ENCODE results near the gene NTRK2.

Gene NTRK2

DNA sequence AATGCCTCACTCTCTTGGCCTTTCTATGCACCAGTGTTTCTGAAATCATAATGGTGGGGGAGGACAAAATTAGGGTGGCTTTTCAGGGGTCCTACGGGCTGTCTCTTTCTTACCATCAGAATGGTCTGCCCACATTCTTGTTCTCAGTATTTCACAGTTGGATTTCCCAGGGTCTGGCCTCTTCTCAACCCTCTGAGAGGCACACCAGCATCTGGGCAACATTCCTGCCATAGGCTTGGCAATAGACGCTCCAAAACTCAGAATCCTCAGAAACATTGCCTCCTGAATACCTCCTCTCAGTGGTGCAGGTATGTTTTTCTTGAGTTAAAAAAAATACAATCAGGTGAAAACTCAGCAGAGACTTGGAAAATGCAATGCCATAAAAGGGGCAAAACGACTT lies 358.3 kb downstream of the NTRK2 start:
- DNase-seq (no peak), ATAC-seq (replicated peaks) (no peak)
- no peaks in the 10 kb centered on the region for H3K4me1 Mint-ChIP-seq (ENCODE audit: low read depth in 2 of 2)
- H3K36me3 Mint-ChIP-seq (ENCODE audit: insufficient read depth): no peaks in the 10 kb centered on the region
- no peak overlapping the region for H3K4me3 Mint-ChIP-seq
- H3K27ac Mint-ChIP-seq: no peak overlapping the region
- H3K9me3 Mint-ChIP-seq: no peaks in the 10 kb centered on the region
- H3K27me3 Mint-ChIP-seq: no peaks in the 10 kb centered on the region

- no peak overlapping the region for H3K27ac Mint-ChIP-seq
- H3K27me3 Mint-ChIP-seq: peaks cover 0 to 7% of the 10 kb centered on the region in 2 donors
- H3K4me3 Mint-ChIP-seq: no peak overlapping the region
- DNase-seq (no peak), ATAC-seq (replicated peaks) (no peak)
- H3K4me1 Mint-ChIP-seq (ENCODE audit: low read depth in 2 of 2): no peaks in the 10 kb centered on the region
- H3K9me3 Mint-ChIP-seq: peaks cover 0 to 2% of the 10 kb centered on the region in 2 donors
- no peaks in the 10 kb centered on the region for H3K36me3 Mint-ChIP-seq (ENCODE audit: insufficient read depth)
Measured at GRCh38 chr9:85030316-85030715, 360.8 kb downstream of the NTRK2 start.

- Mint-ChIP-seq H3K27ac (no peak overlapping the region), H3K36me3 (ENCODE audit: insufficient read depth) (no peaks in the 10 kb centered on the region), H3K9me3 (peaks cover 0 to 2% of the 10 kb centered on the region in 2 donors), H3K27me3 (peaks cover 0 to 12% of the 10 kb centered on the region in 2 donors), H3K4me1 (ENCODE audit: low read depth in 2 of 2) (no peaks in the 10 kb centered on the region), H3K4me3 (no peak overlapping the region)
- DNase-seq (no peak), ATAC-seq (replicated peaks) (no peak)
Measured at GRCh38 chr9:85036496-85036895, 367.0 kb downstream of the NTRK2 start.

DNA sequence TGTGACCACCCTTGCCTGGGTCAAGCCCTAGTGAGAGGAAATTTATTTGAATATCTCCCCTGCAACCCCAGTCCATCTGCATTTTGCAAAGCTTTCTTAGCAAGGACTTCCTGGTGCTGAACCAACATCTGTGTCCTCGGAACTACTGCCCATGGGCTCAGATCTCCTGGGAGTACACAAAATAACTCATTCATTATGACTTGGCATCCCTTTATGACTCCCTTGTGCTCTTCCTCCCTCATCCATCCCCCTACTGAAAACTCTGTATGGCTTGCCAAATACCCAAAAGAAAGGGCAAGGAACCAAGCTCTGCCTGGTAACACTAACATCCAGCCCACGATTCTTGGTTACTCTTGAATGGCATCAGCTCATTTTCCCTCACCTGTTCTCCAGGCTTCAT lies 368.5 kb downstream of the NTRK2 start:
- Mint-ChIP-seq H3K4me1 (ENCODE audit: low read depth in 2 of 2) (no peaks in the 10 kb centered on the region), H3K27me3 (peaks cover 0 to 12% of the 10 kb centered on the region in 2 donors), H3K36me3 (ENCODE audit: insufficient read depth) (no peaks in the 10 kb centered on the region), H3K27ac (no peak overlapping the region), H3K4me3 (no peak overlapping the region), H3K9me3 (peaks cover 0 to 2% of the 10 kb centered on the region in 2 donors)
- no peak for DNase-seq
- ATAC-seq (replicated peaks): no peak

DNA sequence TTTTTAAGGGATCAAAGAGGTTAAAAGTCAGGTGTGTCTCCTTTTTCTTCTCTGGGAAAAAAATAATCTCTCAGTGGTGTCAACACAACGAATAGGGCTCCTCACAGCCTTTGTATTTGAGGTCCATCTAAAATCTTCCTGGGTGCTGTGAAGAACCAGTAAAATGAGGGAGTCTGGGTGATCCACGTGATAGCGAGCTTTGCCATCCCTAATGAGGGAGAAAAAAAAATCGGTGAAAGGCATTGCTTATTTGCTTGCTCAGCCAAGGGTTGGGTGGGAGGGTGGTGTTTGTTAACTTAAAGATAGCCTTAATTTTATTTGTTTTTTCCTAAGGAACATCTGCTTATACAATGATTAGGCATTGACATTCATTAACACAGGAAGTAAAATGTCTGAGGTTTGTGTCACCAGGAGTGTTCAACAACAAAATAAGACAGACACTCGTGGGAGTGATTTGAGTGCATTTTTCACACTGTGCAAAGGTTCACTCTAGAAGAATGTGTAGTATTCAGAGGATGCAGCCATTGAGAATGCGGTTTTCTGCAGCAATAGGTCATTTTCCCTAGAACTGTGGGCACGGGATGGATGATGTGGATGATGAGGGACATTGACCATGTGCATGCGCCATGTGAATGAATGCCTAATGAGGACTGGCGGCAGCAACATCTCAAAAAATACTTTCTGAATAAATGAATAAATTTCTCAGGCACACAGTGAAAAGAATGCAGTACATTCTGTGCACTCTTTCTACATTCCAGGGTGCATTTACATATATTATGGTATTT lies 369.5 kb downstream of the NTRK2 start:
- Mint-ChIP-seq H3K4me1 (ENCODE audit: low read depth in 2 of 2) (no peaks in the 10 kb centered on the region), H3K27me3 (peaks cover 0 to 12% of the 10 kb centered on the region in 2 donors), H3K27ac (no peak overlapping the region), H3K36me3 (ENCODE audit: insufficient read depth) (no peaks in the 10 kb centered on the region), H3K9me3 (peaks cover 0 to 2% of the 10 kb centered on the region in 2 donors), H3K4me3 (no peak overlapping the region)
- DNase-seq (no peak), ATAC-seq (replicated peaks) (no peak)

- DNase-seq (no peak), ATAC-seq (replicated peaks) (no peak)
- Mint-ChIP-seq H3K36me3 (ENCODE audit: insufficient read depth) (no peaks in the 10 kb centered on the region), H3K9me3 (no peaks in the 10 kb centered on the region), H3K4me1 (ENCODE audit: low read depth in 2 of 2) (no peaks in the 10 kb centered on the region), H3K27me3 (peaks cover 0 to 8% of the 10 kb centered on the region in 2 donors), H3K27ac (no peak overlapping the region), H3K4me3 (no peak overlapping the region)
Measured at GRCh38 chr9:85040146-85040545, 370.6 kb downstream of the NTRK2 start.

- H3K27ac Mint-ChIP-seq: no peak overlapping the region
- no peak for ATAC-seq (replicated peaks)
- H3K9me3 Mint-ChIP-seq: no peaks in the 10 kb centered on the region
- DNase-seq: no peak
- peaks cover 0 to 9% of the 10 kb centered on the region in 2 donors for H3K27me3 Mint-ChIP-seq
- H3K4me3 Mint-ChIP-seq: no peak overlapping the region
- H3K36me3 Mint-ChIP-seq (ENCODE audit: insufficient read depth): no peaks in the 10 kb centered on the region
- H3K4me1 Mint-ChIP-seq (ENCODE audit: low read depth in 2 of 2): no peaks in the 10 kb centered on the region
Measured at GRCh38 chr9:85040821-85041465, 371.4 kb downstream of the NTRK2 start.

DNA sequence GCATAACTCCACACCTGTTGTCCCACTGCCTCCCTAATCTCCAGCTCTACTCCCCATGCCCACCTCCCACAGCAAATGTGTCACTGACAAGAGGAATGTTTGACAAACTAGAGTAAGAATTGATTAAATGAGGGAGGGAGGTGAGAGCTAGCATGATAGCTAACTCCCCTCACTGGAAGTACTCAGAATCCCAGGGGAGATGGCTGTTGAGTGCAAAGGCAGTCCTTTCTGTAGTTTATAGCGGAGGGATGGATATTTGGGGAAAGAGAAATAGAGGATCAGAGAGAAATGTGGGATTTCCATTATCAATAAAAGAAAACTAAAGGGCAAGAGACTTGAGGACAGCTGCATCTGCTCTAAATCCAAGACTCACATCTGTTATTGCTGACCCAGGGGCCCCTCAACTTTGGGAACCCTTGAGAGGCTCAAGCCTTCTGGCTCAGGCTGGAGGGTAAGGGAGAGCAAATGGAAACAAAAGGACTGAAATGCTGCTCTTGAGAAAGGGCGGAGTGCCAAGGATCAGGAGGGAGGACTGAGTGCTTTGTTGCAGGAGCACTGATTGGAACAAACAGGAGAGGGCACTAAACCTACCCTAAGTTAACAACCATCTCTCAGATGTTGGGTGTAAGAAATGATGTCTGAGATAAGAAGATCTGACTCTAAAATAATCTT lies 372.1 kb downstream of the NTRK2 start:
- Mint-ChIP-seq H3K36me3 (ENCODE audit: insufficient read depth) (no peaks in the 10 kb centered on the region), H3K4me1 (ENCODE audit: low read depth in 2 of 2) (no peaks in the 10 kb centered on the region), H3K9me3 (no peaks in the 10 kb centered on the region)

DNA sequence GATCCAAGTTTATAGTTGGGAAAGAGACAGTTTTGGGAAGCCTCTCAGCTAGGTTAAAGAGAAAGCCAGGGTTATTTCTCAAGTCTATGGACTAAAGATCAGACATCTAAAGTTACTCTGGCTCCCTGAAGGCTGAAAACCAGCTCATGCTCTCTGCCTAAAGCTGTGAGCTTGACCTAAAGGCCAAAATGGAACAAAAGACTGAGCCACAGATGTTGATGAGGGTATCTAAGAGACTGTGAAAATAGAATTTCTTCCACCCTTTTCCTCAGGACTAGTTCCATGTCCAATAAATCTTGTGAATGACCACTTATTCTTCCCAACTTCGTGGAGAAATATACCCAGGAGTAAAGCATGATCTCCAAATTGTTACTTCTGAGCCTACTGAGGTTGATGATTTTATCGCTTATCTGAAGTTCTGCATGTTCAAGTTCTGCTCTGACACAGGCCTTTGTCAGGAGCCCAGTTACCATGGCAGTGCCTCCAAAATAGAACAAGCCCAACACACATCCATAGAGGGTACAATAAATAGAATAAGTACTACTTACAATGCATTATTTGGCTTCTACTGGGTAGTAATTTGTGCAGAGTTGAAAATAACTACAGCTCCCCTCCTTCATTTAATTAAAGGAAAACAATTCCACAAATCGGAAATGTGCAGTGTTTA lies 373.6 kb downstream of the NTRK2 start:
- no peaks in the 10 kb centered on the region for H3K4me1 Mint-ChIP-seq (ENCODE audit: low read depth in 2 of 2)
- no peak overlapping the region for H3K27ac Mint-ChIP-seq
- ATAC-seq (replicated peaks) (no peak), DNase-seq (no peak)
- H3K27me3 Mint-ChIP-seq: peaks cover 0 to 10% of the 10 kb centered on the region in 2 donors
- no peaks in the 10 kb centered on the region for H3K36me3 Mint-ChIP-seq (ENCODE audit: insufficient read depth)
- no peak overlapping the region for H3K4me3 Mint-ChIP-seq
- H3K9me3 Mint-ChIP-seq: no peaks in the 10 kb centered on the region

More for the DNA sequence above, 372.1 kb downstream of the NTRK2 start:
- DNase-seq: no peak
- Mint-ChIP-seq H3K27me3 (peaks cover 0 to 10% of the 10 kb centered on the region in 2 donors), H3K27ac (no peak overlapping the region), H3K4me3 (no peak overlapping the region)
- no peak for ATAC-seq (replicated peaks)

GRCh38 chr9:85045271-85045670 lies 375.7 kb downstream of the NTRK2 start:
- Mint-ChIP-seq H3K27ac (no peak overlapping the region), H3K27me3 (peaks cover 0 to 10% of the 10 kb centered on the region in 2 donors), H3K36me3 (ENCODE audit: insufficient read depth) (no peaks in the 10 kb centered on the region), H3K4me1 (ENCODE audit: low read depth in 2 of 2) (no peaks in the 10 kb centered on the region), H3K4me3 (no peak overlapping the region), H3K9me3 (no peaks in the 10 kb centered on the region)
- ATAC-seq (replicated peaks) (no peak), DNase-seq (no peak)

GRCh38 chr9:85046475-85046874 lies 376.9 kb downstream of the NTRK2 start:
- Mint-ChIP-seq H3K4me3 (no peak overlapping the region), H3K4me1 (ENCODE audit: low read depth in 2 of 2) (no peaks in the 10 kb centered on the region), H3K36me3 (ENCODE audit: insufficient read depth) (no peaks in the 10 kb centered on the region), H3K27me3 (peaks cover 10 to 20% of the 10 kb centered on the region in 2 donors), H3K27ac (no peak overlapping the region), H3K9me3 (no peaks in the 10 kb centered on the region)
- ATAC-seq (replicated peaks): no peak
- no peak for DNase-seq

DNA sequence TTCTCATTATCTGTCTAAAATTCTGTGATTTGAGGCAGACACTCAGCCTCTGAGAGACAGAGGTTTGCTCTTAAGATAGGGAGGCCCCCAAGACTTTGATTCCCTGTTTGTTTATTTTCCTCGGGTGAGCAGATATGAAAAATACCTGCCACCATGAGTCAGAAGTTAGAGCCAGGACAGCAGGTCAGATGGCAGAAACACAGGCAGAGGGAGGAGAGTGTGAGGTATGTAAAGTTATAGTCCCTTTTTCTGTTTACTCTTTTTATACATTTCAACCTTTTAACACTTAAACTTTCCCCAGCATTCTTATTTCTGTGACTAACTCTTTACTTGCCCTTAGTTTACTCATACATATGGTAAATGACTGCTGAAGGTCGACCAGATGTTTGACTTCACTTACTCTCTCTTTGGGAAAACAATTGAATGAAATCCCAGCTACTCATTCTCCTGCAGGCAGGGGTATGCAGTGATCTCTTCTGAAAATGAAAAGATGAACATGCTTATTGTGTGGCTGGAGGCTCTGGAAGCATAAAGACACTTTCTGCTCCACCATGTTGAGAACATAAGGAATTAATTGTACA lies 383.8 kb downstream of the NTRK2 start:
- peaks cover 22 to 38% of the 10 kb centered on the region in 2 donors for H3K27me3 Mint-ChIP-seq
- H3K4me1 Mint-ChIP-seq (ENCODE audit: low read depth in 2 of 2): no peaks in the 10 kb centered on the region
- no peaks in the 10 kb centered on the region for H3K9me3 Mint-ChIP-seq
- ATAC-seq (replicated peaks) (no peak), DNase-seq (no peak)
- H3K27ac Mint-ChIP-seq: no peak overlapping the region
- no peaks in the 10 kb centered on the region for H3K36me3 Mint-ChIP-seq (ENCODE audit: insufficient read depth)
- no peak overlapping the region for H3K4me3 Mint-ChIP-seq

GRCh38 chr9:85054017-85054416 lies 384.5 kb downstream of the NTRK2 start:
- DNase-seq: no peak
- no peak for ATAC-seq (replicated peaks)
- Mint-ChIP-seq H3K9me3 (no peaks in the 10 kb centered on the region), H3K27ac (no peak overlapping the region), H3K36me3 (ENCODE audit: insufficient read depth) (no peaks in the 10 kb centered on the region), H3K27me3 (peaks cover 22 to 40% of the 10 kb centered on the region in 2 donors), H3K4me1 (ENCODE audit: low read depth in 2 of 2) (no peaks in the 10 kb centered on the region), H3K4me3 (no peak overlapping the region)
